Measurements from ENCODE around the gene TKFC. TPM values are rescaled to one million over a fixed set of nuclear protein-coding genes. Genes with fewer than 3 reads are reported as not detected.

Gene TKFC, protein sequence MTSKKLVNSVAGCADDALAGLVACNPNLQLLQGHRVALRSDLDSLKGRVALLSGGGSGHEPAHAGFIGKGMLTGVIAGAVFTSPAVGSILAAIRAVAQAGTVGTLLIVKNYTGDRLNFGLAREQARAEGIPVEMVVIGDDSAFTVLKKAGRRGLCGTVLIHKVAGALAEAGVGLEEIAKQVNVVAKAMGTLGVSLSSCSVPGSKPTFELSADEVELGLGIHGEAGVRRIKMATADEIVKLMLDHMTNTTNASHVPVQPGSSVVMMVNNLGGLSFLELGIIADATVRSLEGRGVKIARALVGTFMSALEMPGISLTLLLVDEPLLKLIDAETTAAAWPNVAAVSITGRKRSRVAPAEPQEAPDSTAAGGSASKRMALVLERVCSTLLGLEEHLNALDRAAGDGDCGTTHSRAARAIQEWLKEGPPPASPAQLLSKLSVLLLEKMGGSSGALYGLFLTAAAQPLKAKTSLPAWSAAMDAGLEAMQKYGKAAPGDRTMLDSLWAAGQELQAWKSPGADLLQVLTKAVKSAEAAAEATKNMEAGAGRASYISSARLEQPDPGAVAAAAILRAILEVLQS
- 17.8 TPM for total RNA-seq
- long read RNA-seq, full-length matches to known transcripts, result 10 of 14 reads
- long read RNA-seq, partial matches to known transcripts, result 0 of 14 reads
- long read RNA-seq, other reads (novel, unspliced or antisense), result 4 of 14 reads

- no peak for TF ChIP-seq CTCF (IDR thresholded peaks at IDR 0.05; ENCODE audit: borderline replicate concordance)
- Histone ChIP-seq H3K4me1 (peaks cover 71% of the 10 kb centered on the region), H3K27me3 (ENCODE audit: low read depth) (no peaks in the 10 kb centered on the region), H3K9me3 (replicated peaks) (no peaks in the 10 kb centered on the region), H3K36me3 (peaks cover 20% of the 10 kb centered on the region), H3K27ac (replicated peaks) (peak within 1 kb of the TSS; percentile 95), H3K4me3 (peak within 1 kb of the TSS; percentile 96)
- intact Hi-C loops (cut with micrococcal nuclease), result no loop called here
- peak; percentile 96 for DNase-seq
These were observed at the start of gene TKFC, which contains the start of gene DDB1 for GRCh38 chr11:61332797-61333549. TSS of gene TKFC (plus strand) at chr11:61333228. CDS start at chr11:61334729, 1,501 bp downstream. TSS of gene DDB1 (minus strand) at chr11:61333105. CDS start at chr11:61332968, 137 bp downstream.

- no peak overlapping the region for H3K27ac ChIP-seq (replicated peaks)
- intact Hi-C loops (cut with micrococcal nuclease), result no loop called here
- DNase-seq, result no peak
- peaks cover 4% of the 10 kb centered on the region for H3K9me3 ChIP-seq (replicated peaks)
- no peaks in the 10 kb centered on the region for H3K4me1 ChIP-seq
- no peak overlapping the region for H3K4me3 ChIP-seq
- H3K36me3 ChIP-seq, result peaks cover 11% of the 10 kb centered on the region
- TF ChIP-seq CTCF (IDR thresholded peaks at IDR 0.05; ENCODE audit: borderline replicate concordance), result no peak
- H3K27me3 ChIP-seq (ENCODE audit: low read depth), result no peaks in the 10 kb centered on the region
These were observed 49.4 kb upstream of the TKFC start for GRCh38 chr11:61283613-61284012.

DNA sequence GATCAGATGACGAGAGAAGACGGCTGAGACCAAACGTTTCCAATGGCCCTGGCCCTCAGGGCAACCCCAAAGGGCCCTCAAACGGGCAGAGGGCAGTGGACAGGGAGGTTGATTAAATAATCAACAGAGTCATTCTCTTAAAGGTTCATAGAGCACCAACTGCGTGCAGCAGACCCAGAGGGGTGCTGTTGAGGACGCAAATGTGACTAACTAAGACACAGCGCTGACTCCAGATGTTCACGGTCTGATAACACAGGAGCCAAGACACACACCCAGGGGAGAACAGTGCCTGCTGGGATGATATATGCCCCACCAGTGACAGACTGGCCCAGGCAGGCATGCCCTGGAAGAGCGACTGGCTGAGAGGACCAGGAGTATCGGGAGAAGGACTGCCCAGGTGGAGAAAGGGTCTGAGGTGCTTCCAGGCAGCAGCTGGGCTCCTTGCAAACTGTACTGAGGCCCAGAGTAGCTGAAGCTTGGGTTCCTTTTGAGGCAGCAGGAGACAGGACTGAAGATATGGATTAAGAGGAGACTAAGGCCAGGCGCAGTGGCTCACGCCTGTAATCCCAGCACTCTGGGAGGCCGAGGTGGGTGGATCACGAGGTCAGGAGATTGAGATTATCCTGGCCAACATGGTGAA is 45.6 kb upstream of the TKFC start:
- H3K36me3 ChIP-seq, result peaks cover 6% of the 10 kb centered on the region
- TF ChIP-seq CTCF (IDR thresholded peaks at IDR 0.05; ENCODE audit: borderline replicate concordance), result no peak
- intact Hi-C loops (cut with micrococcal nuclease), result no loop called here
- no peak overlapping the region for H3K4me3 ChIP-seq
- DNase-seq, result no peak
- peaks cover 4% of the 10 kb centered on the region for H3K9me3 ChIP-seq (replicated peaks)
- no peaks in the 10 kb centered on the region for H3K27me3 ChIP-seq (ENCODE audit: low read depth)
- H3K27ac ChIP-seq (replicated peaks), result no peak overlapping the region
- H3K4me1 ChIP-seq, result no peaks in the 10 kb centered on the region

- no peak for TF ChIP-seq CTCF (IDR thresholded peaks at IDR 0.05; ENCODE audit: borderline replicate concordance)
- intact Hi-C loops (cut with micrococcal nuclease), result no loop called here
- H3K27ac ChIP-seq (replicated peaks), result no peak overlapping the region
- peaks cover 28% of the 10 kb centered on the region for H3K4me1 ChIP-seq
- H3K27me3 ChIP-seq (ENCODE audit: low read depth), result no peaks in the 10 kb centered on the region
- no peaks in the 10 kb centered on the region for H3K9me3 ChIP-seq (replicated peaks)
- no peak overlapping the region for H3K4me3 ChIP-seq
- no peaks in the 10 kb centered on the region for H3K36me3 ChIP-seq
- no peak for DNase-seq
These were observed 41.9 kb upstream of the TKFC start for GRCh38 chr11:61290905-61291690.

All from left ventricle myocardium inferior (tissue), 1 donor.